ENCODE measurements around the gene FOXF1.

FOXF1 gene

DNA sequence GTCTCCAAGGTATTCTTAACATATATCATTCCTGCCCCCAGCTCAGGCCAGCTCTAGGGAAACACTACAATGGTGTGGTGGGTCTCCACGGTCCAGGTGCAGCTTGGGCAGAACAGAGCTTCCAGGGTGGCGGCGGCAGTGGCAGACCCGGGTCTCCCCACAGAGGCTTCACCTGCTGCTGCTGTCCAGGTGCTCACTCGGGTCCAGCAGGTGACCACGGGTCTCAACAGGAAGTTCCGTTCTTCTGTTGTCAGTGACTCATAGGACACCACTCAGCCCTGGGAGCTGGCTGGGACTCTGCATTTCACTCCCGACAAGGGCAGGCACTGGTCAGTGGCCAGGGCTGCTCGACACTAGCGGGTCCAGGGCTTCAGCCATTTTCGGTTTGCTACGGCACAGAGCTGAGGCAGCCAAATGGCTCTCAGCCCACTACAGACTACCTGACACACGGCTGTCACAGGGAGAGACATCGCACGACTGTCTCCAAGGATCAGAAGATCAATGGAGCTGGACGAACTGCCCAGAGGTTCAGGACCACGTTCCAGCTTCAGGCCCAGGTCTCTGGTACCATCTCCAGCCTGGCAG is 28.0 kb downstream of the FOXF1 start:
- no peak for DNase-seq

DNA sequence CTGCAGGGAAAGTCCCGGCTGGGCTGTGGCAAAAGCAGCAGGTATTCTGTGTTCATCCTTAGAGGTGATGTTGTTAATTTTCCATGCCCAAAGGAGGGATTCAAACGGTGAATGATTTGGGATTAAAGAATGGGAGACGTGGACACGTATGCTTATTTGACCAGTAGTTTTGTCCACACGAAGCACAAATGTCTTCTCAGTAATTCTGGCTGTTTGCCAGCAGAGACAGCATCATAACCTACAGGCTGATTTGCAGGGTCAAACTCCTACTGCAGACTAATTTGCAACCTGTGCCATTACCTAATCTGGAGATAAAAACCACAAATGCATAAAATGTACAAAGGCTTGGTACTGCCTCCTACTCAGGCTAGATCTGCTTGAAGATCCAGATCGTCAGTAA is 30.6 kb downstream of the FOXF1 start:
- DNase-seq, result no peak

DNA sequence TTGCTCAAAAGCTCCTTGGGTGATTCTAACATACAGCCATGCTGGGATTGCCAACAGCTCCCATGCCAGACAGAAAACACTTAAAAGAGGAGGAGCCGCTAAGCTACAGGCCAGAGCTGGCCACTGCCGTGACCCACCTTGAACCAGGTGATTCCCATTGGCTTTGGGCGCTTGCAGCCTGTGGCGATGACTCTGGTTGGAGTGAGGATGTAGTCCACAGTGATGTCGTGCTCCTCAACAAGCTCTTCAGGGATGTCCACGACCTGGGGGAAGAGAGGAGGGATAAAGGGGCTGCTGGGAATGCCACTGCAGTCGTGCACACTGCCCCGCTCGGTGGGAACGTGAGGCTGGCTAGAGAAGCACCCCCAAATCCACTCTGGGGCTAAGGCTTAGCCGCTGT is 31.2 kb downstream of the FOXF1 start:
- no peak for DNase-seq

DNA sequence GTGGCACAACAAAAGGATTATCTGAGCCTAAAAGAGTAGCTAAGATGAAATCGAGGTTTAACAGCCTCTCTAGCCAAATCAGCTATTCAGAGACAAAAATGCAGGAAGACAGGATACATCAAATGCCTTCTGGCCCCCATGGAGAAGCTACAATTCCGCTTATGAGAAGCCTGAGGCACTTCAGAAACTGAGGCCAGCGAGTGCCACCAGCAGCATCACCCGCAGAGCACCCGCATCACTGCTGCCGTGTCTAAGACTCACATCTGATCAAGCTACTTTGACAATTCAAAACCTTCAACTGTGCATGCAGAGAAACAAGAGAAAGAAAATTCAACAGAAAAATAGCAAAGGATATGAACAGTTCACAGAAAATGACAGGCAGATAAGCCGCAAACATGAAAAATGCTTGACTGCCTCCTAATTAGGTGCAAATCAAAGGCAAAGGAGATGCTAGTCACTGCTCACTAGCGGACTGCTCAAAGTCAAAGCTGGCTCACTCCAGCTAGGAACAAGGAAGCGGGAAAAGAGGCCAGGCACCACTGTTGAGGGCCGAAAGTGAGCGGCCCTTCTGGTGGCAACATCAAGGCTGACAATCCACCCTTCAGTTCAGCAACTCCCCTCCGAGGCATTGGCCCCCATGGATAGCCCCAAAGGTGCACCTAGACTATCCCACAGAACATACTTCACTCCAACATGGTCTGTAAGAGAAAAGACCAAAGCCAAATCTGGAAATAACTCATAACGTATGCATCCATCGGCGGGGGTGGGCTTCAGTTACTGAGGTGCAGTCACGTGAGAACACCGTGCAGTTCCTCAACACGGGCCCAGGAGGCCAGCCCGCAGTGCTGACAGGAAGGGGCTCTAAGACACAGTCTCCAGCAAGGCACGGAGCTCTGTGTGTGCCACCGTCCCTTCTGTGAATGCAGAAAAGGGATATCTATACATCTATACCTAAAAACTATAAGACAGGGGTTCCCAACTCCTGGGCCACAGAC is 32.7 kb downstream of the FOXF1 start:
- no peak for DNase-seq

DNA sequence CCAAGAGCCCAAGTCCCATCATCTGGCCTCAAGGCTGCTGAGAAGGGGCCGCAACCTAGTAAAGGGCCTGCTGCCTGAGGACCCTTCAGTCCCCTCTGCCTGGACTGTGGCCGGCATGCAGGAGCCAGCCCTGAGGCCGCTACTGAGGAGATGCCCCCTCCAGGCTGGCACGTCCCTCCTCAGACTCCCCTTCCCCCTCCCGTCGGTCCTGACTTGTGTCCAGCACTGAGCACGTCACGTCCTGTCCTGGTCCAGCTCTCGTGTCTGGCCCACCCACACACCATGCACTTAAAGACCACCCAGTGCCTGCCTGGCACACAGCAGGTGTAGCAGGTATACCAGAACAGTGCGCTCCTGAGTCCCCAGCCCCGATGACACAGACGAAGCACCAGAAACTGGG is 35.2 kb downstream of the FOXF1 start:
- DNase-seq, result no peak

DNA sequence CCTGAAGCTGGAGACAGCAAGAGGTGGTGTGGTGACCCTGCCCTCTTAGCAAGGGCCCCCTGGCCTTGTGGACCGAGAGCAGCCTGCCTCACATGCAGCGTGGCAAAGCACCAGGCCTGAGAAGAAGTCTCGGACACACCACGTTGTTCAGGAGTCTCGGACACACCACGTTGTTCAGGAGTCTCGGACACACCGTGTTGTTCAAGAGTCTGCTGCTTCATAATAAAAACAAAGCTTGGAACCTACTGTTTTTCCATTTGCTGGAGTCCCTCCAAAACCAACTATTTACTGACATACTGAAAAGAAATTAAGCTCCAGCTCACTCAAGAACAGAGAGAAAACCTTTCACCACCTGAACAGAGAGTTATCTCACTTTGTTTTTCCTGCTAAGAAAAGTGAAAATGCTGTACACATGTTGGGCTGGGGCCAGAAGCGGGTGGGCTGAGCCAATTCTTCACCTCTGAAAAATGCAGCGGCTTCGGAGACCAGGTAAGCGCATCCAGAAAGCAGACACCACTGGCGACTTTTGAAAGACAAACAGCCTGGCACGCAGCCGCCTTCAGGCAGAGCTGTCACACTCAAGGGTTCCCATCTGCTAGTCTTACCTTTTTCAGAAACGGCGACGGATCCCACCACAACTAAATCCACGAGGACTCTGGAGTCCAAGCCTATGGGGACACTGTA is 35.8 kb downstream of the FOXF1 start:
- DNase-seq, result no peak

DNA sequence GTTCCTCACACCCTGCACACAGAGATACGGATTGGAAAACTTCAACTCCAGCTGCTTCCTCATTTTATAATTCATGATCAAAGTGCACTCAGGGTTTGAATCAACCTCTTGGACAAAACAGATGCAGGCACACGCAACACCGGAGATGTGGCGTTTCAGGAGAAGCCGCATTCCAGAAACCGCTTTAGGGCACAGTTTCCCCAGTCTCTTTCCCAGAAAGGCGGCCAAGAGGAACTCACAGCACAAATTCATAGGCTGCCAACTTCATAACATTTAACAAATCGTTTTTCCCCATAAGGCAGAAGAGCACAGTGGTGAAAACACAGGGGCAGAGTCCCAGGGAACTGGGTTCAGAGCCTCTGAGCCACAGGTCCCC is 36.3 kb downstream of the FOXF1 start:
- DNase-seq, result no peak

DNA sequence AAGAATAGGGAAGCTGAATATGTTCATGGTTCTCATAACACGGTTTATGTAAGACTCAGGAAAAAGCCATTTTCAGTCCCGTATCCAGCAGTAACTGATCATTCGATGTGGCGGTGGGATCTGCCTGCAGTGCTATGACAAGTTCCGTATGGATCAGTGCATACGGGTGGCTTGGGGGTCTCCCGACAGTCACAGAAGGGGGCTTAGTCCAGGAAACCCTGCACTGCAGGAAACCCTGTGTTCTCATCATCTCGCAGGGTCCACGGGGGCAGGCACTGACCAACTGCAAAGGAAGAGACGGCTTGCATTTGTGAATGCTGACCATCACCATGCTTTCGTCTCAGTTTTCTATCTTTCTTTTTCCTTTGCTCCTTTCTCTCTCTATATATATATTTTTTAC is 37.0 kb downstream of the FOXF1 start:
- DNase-seq, result no peak

DNA sequence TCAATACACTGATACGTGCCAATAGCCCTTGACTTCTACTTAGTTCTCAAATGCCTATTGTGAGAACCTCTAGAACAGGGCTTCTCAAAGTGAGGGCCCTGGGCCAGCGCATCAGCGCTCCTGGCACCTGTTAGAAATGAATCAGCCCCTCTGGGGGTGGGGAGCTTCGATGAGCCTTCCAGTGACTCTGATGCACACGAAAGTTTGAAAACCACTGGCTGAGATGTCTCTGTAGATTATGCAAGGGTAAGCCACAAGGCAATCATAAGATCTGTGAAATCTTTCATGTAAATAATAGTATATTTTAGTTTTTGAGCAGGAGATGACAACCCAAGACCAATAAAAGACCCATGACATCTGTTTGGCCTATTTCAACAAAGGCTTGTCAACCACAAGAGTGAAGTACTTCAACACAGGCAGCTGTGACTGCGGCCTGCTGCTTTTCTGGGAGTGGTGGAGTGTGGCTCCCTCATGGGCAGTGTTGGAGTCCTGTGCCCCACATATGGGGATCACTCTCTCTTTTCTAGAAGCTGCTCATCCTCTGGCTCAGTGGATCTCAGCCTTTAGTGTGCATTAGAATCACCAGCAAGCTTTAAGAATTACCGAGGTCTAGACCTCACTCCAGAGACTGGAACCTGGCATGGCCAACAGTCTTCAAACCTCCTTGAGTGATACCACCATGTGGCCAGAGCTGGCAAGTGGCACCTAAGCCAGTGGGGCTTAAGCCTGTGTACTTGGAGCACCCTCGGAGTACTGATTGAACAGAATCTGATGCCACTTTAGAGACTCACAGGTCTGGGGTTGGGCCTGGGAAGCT is 39.0 kb downstream of the FOXF1 start:
- DNase-seq, result no peak

DNA sequence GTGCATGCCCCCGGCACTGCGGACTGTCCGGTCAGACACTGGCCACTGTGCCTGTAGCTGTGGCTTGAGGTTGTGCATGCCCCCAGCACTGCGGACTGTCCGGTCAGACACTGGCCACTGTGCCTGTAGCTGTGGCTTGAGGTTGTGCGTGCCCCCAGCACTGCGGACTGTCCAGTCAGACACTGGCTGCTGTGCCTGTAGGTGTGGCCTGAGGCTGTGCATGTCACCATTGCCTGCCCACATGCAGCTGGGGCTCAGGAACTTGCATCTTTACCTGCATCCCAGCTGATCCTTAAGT is 39.5 kb downstream of the FOXF1 start:
- DNase-seq, result no peak

DNA sequence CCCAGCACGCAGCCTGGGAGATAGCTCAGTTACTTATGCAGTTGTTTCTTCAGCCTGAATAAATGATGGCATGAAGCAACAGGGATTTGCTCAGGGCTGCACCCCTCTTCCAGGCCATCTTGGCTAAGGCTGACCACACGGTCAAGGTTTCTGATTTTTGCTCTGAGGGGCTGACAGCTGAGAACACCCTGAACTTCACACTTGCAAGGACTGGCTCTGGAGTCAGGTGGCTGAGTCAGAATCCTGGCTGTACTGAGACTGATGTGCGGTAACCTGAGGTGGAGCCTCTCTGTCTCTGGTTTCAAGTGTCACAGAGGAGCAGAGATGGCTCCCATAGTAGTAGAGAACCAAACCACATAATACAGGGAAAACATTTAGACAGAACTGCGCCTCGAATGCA is 40.0 kb downstream of the FOXF1 start:
- DNase-seq, result no peak

DNA sequence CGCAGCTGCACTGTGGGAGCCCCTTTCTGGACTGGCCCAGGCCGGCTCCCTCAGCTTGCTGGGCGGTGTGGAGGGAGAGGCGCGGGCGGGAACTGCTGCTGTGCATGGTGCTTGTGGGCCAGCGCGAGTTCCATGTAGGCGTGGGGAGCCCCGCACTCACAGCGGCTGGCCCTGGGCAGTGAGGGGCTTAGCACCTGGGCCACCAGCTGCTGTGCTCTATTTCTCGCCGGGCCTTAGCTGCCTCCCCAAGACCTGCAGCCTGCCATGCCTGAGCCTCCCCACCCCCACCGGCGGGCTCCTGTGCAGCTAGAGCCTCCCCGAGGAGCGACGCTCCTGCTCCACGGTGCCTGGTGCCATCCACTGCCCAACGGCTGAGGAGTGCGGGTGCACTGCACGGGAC is 43.0 kb downstream of the FOXF1 start:
- no peak for DNase-seq

DNA sequence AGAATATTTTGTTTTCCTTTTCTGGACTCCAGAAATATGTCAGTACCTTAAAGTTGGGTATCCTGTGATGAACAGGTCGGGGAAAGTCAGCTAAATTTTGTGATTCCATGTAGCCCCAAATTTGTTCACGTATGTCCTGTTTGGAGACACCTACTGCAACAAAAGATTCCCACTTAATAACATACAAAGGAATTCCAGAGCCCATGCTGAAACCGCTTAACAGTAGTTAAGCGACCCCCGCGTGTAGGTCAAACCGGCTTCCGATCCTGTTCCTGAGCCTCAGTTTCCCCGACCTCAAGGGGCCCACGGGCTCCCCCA is 44.2 kb downstream of the FOXF1 start:
- no peak for DNase-seq

DNA sequence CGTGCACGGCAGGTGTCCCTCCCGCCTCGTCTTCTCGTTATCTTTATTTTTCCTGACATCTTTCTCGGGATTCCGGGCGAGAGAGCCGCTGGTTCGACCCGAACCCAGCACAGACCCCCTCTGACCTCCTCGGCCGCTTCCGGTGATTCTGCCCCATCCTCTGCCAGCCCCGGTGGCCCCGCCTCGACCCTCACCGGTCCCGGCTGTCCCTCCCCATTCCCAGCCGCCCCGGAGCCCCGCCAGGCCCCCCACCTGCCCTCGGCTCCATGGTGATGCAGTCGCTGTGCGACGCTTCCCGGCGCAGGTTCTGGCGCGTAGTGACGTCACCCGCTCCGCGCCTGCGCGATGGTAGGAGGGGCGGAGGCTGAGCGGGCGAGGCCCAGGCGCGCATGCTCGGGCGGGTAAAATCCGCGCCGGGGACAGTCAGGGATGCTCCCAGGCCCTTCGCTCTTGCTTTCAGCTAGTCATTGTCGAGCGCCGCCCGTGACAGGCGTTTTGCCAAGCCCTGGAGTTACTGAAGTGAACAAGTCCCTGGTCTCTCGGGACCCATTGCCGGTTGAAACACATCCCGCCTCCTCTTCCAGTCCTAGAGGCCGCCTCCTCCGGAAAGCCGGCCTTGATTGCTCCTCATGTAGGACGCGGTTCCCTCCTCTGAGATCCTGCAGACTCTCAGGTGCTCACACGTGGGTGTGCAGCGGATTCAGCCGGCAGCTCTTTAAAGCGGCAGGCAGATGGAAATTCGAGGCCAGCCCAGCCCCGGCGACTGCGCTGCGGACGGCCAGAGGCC is 44.8 kb downstream of the FOXF1 start, which contains the start of gene MTHFSD:
Gene MTHFSD (minus strand): TSS at position 319 of the 787 bp plus-strand sequence. CDS start 51 bp downstream, at position 268.
- DNase-seq, result peak; percentile 81

DNA sequence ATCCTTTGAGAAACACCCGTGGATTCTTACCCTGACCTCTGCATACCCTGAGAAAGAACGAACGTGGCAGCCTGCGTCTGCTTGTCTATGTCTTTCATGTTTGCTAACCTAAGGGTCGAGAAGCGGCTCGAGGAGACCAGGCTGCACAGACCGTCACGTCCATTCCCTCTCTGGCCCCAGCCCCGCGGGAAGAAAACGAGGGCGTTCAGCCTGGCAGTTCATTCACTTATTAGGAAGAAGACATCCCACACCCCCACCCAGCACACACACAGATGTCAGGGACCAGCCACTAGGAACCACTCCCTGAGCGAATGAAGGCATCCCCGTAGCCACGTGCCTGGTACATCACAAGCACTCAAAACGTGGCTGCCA is 45.4 kb downstream of the FOXF1 start:
- no peak for DNase-seq

DNA sequence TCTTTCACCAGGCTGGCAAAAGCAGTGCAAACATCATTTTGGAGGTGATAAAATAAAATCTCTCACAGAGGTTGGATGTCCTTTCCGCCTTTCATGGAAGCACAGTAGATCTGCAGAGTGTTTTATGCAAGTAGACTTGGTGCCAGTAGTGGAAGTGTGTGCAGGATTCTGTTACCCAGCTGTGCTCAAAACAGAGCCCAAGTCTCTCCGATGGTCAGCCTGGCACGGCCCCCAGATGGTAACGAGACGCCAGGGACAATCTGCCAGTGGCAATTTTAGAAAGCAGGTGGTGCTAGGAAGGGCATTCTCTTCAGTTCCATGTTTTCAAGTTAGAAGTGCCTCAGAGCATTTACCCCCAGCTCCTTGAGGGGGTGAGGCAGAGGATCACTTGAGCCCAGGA is 46.2 kb downstream of the FOXF1 start:
- no peak for DNase-seq

DNA sequence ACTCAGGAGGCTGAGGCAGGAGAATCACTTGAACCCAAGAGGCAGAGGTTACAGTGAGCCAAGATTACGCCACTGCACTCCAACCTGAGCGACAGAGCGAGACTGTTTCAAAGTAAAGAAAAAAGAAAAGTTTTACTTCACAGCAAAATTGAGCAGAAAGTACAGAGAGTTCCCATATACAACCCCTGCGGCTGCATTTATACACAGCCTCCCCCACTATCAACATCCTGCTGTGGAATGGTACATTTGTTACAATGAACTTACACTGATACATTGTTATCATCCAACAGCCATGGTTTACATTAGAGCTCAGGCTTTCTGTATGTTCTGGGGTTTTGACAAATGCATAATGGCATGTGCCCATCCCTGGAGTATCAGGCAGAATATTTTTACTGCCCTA is 47.3 kb downstream of the FOXF1 start:
- DNase-seq, result no peak

DNA sequence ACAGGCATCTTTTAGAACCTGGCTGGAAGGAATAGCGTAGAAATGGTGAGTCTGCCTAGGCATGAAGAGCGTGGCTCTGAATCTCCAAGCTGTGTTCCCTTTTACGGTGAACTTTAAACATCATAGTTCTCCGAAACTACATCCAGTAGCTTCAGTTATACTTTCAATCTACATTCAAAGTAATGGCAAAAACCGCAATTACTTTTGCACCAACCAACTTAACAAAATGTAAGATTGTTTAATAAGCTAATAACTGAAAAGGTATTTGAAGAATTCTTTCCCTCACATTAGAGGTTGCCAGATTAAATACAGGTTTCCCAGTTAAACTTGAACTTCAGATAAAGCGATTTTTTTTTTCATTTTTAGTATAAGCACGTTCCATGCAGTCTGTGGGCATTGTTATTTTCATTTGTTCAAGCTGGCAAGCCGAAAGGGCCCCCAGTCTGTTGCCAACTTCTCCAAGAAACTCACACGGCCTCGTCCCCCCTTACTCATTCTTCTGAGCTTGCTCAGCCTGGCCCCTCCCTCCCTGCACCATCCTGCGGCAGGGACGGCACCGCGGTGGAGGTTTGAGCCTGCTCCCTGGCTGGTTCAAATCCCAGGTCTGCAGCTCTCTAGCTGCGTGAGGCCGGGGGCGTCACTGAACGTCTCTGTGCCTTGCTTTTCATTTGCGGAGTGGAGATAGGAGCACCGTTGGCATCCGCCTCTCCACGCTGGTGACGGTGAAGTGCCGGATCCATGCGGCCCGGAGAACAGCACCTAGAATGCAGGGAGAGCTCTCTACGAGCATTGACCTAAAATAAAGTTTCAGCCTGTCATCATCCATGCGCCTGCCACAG is 48.2 kb downstream of the FOXF1 start:
- no peak for DNase-seq

DNA sequence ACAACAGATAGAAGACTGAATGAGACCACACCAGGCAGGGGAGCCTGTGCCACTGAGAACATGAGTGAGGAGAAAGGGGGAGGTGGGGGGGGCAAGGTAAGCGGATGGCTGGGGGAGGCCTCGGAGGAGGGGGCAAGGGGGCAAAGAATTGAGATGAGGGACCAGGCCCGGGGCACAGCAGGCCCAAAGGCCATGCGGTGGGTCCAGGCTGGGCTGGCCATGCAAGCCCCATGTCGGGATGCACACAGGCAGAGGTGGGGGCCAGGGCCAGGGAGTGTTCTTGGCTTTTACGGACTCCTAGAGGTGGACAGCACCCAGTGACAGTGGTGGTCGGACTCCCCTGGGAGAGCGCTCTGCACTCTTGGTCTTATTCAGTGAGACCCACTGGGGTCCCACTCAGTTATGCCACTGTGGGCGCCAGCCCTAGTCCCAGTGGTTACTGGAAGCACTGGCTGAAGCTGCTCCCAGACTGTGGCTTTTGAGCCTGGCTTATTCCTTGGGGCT is 49.5 kb downstream of the FOXF1 start:
- no peak for DNase-seq

DNA sequence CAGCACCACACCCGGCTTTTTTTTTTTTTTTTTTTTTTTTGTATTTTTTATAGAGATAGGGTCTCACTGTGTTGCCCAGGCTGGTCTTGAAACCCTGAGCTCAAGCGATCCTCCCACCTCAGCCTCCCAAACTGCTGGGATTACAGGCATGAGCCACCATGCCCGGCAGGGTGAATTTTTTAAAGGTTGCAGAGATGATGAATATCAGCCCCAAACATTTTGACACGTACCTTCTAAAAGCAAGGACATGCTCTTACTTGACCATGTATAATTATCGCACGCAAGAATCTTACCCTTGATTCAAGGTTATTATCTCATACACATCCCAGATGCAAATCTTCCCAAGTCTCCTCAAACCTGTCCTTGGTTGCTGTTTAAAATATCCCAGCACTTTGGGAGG is 52.0 kb downstream of the FOXF1 start:
- no peak for DNase-seq

Data from SHP77 treated with DMSO at 0.1 percent for 48 hours (cell line).